ENCODE measurements around the gene PCDHA9.
"Not testable (repeated sequence)": the region's sequence is repeated elsewhere in the genome, so short reads cannot be mapped to it uniquely, and the experiment has no call there.

Gene PCDHA9

DNA sequence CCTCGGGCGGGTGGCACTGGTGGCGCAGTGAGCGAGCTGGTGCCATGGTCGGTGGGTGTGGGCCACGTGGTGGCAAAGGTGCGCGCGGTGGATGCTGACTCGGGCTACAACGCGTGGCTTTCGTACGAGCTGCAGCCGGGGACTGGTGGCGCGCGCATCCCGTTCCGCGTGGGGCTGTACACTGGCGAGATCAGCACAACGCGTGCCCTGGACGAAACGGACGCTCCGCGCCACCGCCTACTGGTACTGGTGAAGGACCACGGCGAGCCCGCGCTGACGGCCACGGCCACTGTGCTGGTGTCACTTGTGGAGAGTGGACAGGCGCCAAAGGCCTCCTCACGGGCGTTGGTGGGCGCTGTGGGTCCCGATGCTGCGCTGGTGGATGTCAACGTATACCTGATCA, 39.3 kb upstream of the PCDHA9 start:
- DNase-seq (ENCODE audit: low spot score) = no peak
- POLR2A ChIA-PET (ENCODE audit: low non-redundant PET) = no interaction called here
- TF ChIP-seq, protein P1, sequence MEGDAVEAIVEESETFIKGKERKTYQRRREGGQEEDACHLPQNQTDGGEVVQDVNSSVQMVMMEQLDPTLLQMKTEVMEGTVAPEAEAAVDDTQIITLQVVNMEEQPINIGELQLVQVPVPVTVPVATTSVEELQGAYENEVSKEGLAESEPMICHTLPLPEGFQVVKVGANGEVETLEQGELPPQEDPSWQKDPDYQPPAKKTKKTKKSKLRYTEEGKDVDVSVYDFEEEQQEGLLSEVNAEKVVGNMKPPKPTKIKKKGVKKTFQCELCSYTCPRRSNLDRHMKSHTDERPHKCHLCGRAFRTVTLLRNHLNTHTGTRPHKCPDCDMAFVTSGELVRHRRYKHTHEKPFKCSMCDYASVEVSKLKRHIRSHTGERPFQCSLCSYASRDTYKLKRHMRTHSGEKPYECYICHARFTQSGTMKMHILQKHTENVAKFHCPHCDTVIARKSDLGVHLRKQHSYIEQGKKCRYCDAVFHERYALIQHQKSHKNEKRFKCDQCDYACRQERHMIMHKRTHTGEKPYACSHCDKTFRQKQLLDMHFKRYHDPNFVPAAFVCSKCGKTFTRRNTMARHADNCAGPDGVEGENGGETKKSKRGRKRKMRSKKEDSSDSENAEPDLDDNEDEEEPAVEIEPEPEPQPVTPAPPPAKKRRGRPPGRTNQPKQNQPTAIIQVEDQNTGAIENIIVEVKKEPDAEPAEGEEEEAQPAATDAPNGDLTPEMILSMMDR (conservative IDR thresholded peaks at IDR 0.05; ENCODE audit: low read depth) = no peak

DNA sequence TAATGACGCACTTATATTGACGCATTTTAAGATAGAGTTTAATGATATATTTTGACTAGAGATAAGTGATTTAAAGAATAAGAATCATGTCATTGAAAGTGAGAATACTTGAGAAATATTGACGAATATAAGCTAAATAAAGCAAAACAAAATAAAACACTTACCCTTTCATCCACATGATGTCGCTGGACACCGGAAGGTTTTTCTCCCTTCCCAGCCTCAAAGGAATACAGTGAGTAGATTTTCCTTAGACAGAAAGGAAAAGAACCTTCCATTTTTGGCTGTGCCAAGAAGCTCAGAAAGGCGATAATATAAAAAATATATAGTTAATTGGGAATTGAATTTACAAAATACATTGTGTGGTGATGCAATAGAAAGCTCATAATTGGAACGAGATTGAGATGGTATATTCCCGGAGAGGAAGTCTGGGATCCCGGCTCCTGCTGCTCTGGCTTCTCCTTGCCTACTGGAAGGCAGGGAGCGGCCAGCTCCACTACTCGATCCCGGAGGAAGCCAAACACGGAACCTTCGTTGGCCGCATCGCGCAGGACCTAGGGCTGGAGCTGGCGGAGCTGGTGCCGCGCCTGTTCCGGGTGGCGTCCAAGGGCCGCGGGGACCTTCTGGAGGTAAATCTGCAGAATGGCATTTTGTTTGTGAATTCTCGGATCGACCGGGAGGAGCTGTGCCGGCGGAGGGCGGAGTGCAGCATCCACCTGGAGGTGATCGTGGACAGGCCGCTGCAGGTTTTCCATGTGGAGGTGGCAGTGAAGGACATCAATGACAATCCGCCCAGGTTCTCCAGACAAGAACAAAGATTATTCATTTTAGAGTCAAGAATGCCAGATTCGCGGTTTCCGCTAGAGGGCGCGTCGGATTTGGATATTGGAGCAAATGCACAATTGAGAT, 26.6 kb upstream of the PCDHA9 start, which contains the start of gene PCDHA5:
TSS of gene PCDHA5 (plus strand) at position 239 of the 906 bp plus-strand sequence.
- H3K27ac ChIP-seq = no peak within 1 kb of the TSS
- POLR2A ChIA-PET (ENCODE audit: low non-redundant PET) = no interaction called here
- TF ChIP-seq, protein P1 (conservative IDR thresholded peaks at IDR 0.05; ENCODE audit: low read depth) = peak; percentile 70
- CTCF ChIA-PET = interaction anchor here (0.6 to 1.1 kb wide), 6 partner anchors 13 to 228 kb away, joined by 3 to 7 read pairs (median 3); no protein-coding TSS in a partner anchor
- no peak for DNase-seq (ENCODE audit: low spot score)

More for the DNA sequence above, 39.3 kb upstream of the PCDHA9 start:
- H3K27ac ChIP-seq = no peak overlapping the region
- CTCF ChIA-PET = interaction anchor here (1.6 kb wide), 1 partner anchor 13 kb away, joined by 7 read pairs; no protein-coding TSS in a partner anchor

DNA sequence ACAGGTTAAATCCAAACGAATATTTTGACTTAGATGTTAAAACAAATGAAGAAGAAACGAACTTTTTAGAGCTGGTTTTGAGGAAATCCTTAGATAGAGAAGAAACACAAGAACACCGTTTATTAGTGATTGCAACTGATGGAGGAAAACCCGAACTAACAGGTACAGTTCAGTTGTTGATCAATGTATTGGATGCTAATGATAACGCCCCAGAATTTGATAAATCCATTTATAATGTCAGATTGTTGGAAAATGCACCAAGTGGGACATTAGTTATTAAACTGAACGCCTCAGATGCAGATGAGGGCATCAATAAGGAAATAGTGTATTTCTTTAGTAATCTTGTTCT, 25.9 kb upstream of the PCDHA9 start:
- no peak overlapping the region for H3K27ac ChIP-seq
- TF ChIP-seq, protein P1 (conservative IDR thresholded peaks at IDR 0.05; ENCODE audit: low read depth) = peak; percentile 28; the same call in 1 of the 2 replicates
- CTCF ChIA-PET = interaction anchor here (0.5 to 1.1 kb wide), 3 partner anchors 8 to 153 kb away, joined by 3 to 7 read pairs (median 3); no protein-coding TSS in a partner anchor
- POLR2A ChIA-PET (ENCODE audit: low non-redundant PET) = no interaction called here
- no peak for DNase-seq (ENCODE audit: low spot score)

DNA sequence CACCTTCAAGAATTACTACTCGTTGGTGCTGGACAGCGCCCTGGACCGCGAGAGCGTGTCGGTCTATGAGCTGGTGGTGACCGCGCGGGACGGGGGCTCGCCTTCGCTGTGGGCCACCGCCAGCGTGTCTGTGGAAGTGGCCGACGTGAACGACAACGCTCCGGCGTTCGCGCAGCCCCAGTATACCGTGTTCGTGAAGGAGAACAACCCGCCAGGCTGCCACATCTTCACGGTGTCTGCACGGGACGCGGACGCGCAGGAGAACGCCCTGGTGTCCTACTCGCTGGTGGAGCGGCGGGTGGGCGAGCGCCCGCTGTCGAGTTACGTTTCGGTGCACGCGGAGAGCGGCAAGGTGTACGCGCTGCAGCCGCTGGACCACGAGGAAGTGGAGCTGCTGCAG, 25.2 kb upstream of the PCDHA9 start:
- DNase-seq (ENCODE audit: low spot score); H3K27ac ChIP-seq; POLR2A ChIA-PET (ENCODE audit: low non-redundant PET); CTCF ChIA-PET: not testable (repeated sequence)

DNA sequence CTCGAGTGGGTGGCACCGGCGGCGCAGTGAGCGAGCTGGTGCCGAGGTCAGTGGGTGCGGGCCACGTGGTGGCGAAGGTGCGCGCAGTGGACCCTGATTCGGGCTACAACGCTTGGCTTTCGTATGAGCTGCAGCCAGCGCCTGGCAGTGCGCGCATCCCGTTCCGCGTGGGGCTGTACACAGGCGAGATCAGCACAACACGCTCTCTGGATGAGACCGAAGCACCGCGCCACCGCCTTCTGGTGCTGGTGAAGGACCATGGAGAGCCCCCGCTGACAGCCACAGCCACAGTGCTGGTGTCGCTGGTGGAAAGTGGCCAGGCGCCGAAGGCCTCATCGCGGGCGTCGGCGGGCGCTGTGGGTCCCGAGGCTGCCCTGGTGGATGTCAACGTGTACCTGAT, 24.7 kb upstream of the PCDHA9 start:
- POLR2A ChIA-PET (ENCODE audit: low non-redundant PET) = no interaction called here
- CTCF ChIA-PET = interaction anchor here (0.6 kb wide), 1 partner anchor 60 kb away, joined by 4 read pairs; no protein-coding TSS in a partner anchor
- H3K27ac ChIP-seq = no peak overlapping the region
- no peak for DNase-seq (ENCODE audit: low spot score)
- TF ChIP-seq, protein P1 (conservative IDR thresholded peaks at IDR 0.05; ENCODE audit: low read depth) = no peak

DNA sequence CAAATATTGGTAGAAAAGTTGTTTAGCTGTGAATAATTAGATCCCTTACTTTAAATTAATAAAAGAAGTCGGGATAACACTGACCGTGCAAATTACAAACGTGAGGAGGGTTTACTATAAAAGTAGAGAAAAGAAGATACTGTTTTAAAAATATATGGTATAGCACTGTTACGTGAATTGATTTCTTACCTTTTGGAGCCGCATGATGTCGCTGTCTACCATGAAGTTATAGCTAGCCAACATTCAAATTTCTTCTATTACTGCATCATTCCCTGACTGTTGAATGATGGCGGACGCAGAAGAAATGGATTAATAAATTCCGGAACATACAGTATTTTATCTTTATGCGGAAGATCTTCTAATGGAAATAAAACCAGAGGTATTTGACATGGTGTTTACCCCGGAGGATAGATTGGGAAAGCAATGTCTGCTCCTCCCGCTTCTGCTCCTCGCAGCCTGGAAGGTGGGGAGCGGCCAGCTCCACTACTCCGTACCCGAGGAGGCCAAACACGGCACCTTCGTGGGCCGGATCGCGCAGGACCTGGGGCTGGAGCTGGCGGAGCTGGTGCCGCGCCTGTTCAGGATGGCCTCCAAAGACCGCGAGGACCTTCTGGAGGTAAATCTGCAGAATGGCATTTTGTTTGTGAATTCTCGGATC, 20.3 kb upstream of the PCDHA9 start, which contains the start of gene PCDHA6:
TSS of gene PCDHA6 (plus strand) at position 257 of the 658 bp plus-strand sequence. CDS start at position 389, 132 bp downstream.
- TF ChIP-seq, protein P1 (conservative IDR thresholded peaks at IDR 0.05; ENCODE audit: low read depth) = no peak
- ChIA-PET POLR2A (ENCODE audit: low non-redundant PET) (no interaction called here), CTCF (interaction anchor here (0.6 to 1.1 kb wide), 3 partner anchors 14 to 390 kb away, joined by 3 to 5 read pairs (median 4); no protein-coding TSS in a partner anchor)
- DNase-seq (ENCODE audit: low spot score) = no peak
- H3K27ac ChIP-seq = no peak within 1 kb of the TSS
